HEK293 (cell line): ENCODE measurements around the gene GLYATL3.
A peak's percentile ranks its signal among the peaks of the same experiment; 100 is the strongest.

Source experiments
- CTCF ChIA-PET: fragments of 350-600 bp; formaldehyde crosslinking; extraction: SDS; loops from one replicate; lab custom pipeline; 2021; ENCODE audit warnings: antibody characterized with exemption; lab: Yijun Ruan, JAX
- POLR2A ChIA-PET: fragments of 300-600 bp; formaldehyde crosslinking; extraction: SDS; loops from one replicate; lab custom pipeline; 2020; ENCODE audit warnings: antibody characterized with exemption, inconsistent platforms; lab: Yijun Ruan, JAX
- H3K27ac ChIP-seq: fragments of 200-500 bp; sonication (Bioruptor generic); 2 replicates; pipeline ENCODE4 v1.5.1; 2014; ENCODE audit warnings: low read depth, low read length, control low read depth, inconsistent platforms; ENCODE audit errors: extremely low read depth
- H3K36me3 ChIP-seq, 2 experiments: fragments of 200-500 bp in 1 of 2; sonication (Bioruptor generic) in 1 of 2; 1 replicate in 1 of 2; 2 replicates in 1 of 2; pipeline ENCODE4 v1.5.1; 2014 to 2017; ENCODE audit warnings: inconsistent platforms in 2 of 2, low read length in 2 of 2; ENCODE audit not compliant: control insufficient read depth in 2 of 2, insufficient read depth in 1 of 2
- H3K4me1 ChIP-seq: fragments of 200-500 bp; sonication (Bioruptor generic); 2 replicates; pipeline ENCODE4 v1.5.1; 2014; ENCODE audit warnings: mild to moderate bottlenecking, low read length, inconsistent platforms; ENCODE audit not compliant: control insufficient read depth, insufficient read depth
- H3K4me3 ChIP-seq: 2 replicates; pipeline ENCODE4 v1.5.1; 2011; ENCODE audit warnings: low read depth, mild to moderate bottlenecking, control low read depth, low read length, moderate library complexity
- H3K9me3 ChIP-seq: fragments of 200-500 bp; sonication (Bioruptor generic); 2 replicates; pipeline ENCODE4 v1.5.1; 2014; ENCODE audit warnings: low read depth, low read length, inconsistent platforms; ENCODE audit not compliant: control insufficient read depth, insufficient read depth
- RBAK ChIP-seq: fragments of 450-650 bp; formaldehyde crosslinking; IDR thresholded peaks from 2 replicates; pipeline ENCODE4 v1.5.1; 2016; ENCODE audit warnings: missing biosample characterization, missing genetic modification characterization
- SCRT2 ChIP-seq: fragments of 450-650 bp; formaldehyde crosslinking; IDR thresholded peaks from 2 replicates; pipeline ENCODE4 v1.5.1; 2016; ENCODE audit warnings: missing biosample characterization, missing genetic modification characterization
- SP7 ChIP-seq: fragments of 450-650 bp; formaldehyde crosslinking; IDR thresholded peaks from 2 replicates; pipeline ENCODE4 v1.5.1; 2016; ENCODE audit warnings: missing biosample characterization, missing genetic modification characterization
- ZBTB10 ChIP-seq: fragments of 450-650 bp; formaldehyde crosslinking; IDR thresholded peaks from 2 replicates; pipeline ENCODE4 v1.5.1; 2016; ENCODE audit warnings: missing biosample characterization, missing genetic modification characterization
- ZBTB20 ChIP-seq: fragments of 450-650 bp; formaldehyde crosslinking; IDR thresholded peaks from 2 replicates; pipeline ENCODE4 v1.5.1; 2016; ENCODE audit warnings: missing biosample characterization, missing genetic modification characterization
- ZFHX2 ChIP-seq: fragments of 450-650 bp; formaldehyde crosslinking; conservative IDR thresholded peaks from 2 replicates; pipeline ENCODE4 v1.5.1; 2016; ENCODE audit warnings: missing biosample characterization, missing genetic modification characterization
- ZFP37 ChIP-seq: fragments of 450-650 bp; formaldehyde crosslinking; IDR thresholded peaks from 2 replicates; pipeline ENCODE4 v1.5.1; 2016; ENCODE audit warnings: missing biosample characterization, missing genetic modification characterization
- ZNF146 ChIP-seq: fragments of 450-650 bp; formaldehyde crosslinking; IDR thresholded peaks from 2 replicates; pipeline ENCODE4 v1.5.1; 2016; ENCODE audit warnings: missing biosample characterization, missing genetic modification characterization
- ZNF175 ChIP-seq: fragments of 450-650 bp; formaldehyde crosslinking; IDR thresholded peaks from 2 replicates; pipeline ENCODE4 v1.5.1; 2016; ENCODE audit warnings: missing biosample characterization, missing genetic modification characterization
- ZNF239 ChIP-seq: fragments of 450-650 bp; formaldehyde crosslinking; IDR thresholded peaks from 2 replicates; pipeline ENCODE4 v1.5.1; 2016; ENCODE audit warnings: missing biosample characterization, missing genetic modification characterization
- ZNF280D ChIP-seq: fragments of 450-650 bp; formaldehyde crosslinking; IDR thresholded peaks from 2 replicates; pipeline ENCODE4 v1.5.1; 2016; ENCODE audit warnings: missing biosample characterization, missing genetic modification characterization
- ZNF302 ChIP-seq: fragments of 450-650 bp; formaldehyde crosslinking; IDR thresholded peaks from 2 replicates; pipeline ENCODE4 v1.5.1; 2016; ENCODE audit warnings: missing biosample characterization, missing genetic modification characterization, low read depth
- ZNF324 ChIP-seq: fragments of 450-650 bp; formaldehyde crosslinking; IDR thresholded peaks from 2 replicates; pipeline ENCODE4 v1.5.1; 2016; ENCODE audit warnings: missing biosample characterization, missing genetic modification characterization
- ZNF473 ChIP-seq: fragments of 450-650 bp; formaldehyde crosslinking; IDR thresholded peaks from 2 replicates; pipeline ENCODE4 v1.5.1; 2017; ENCODE audit warnings: missing biosample characterization, missing genetic modification characterization
- ZNF549 ChIP-seq: fragments of 450-650 bp; IDR thresholded peaks from 2 replicates; pipeline ENCODE4 v1.5.1; 2018; ENCODE audit warnings: missing biosample characterization, missing genetic modification characterization, mild to moderate bottlenecking, inconsistent platforms, moderate library complexity
- ZNF558 ChIP-seq: fragments of 450-650 bp; formaldehyde crosslinking; IDR thresholded peaks from 2 replicates; pipeline ENCODE4 v1.5.1; 2016; ENCODE audit warnings: missing biosample characterization, missing genetic modification characterization
- ZNF624 ChIP-seq: fragments of 450-650 bp; formaldehyde crosslinking; IDR thresholded peaks from 2 replicates; pipeline ENCODE4 v1.5.1; 2017; ENCODE audit warnings: missing biosample characterization, missing genetic modification characterization
- ZNF658 ChIP-seq: fragments of 450-650 bp; formaldehyde crosslinking; IDR thresholded peaks from 2 replicates; pipeline ENCODE4; 2016; ENCODE audit warnings: missing biosample characterization, missing genetic modification characterization
- ZNF768 ChIP-seq: fragments of 450-650 bp; formaldehyde crosslinking; IDR thresholded peaks from 2 replicates; pipeline ENCODE4 v1.5.1; 2018; ENCODE audit warnings: missing biosample characterization, mild to moderate bottlenecking, missing genetic modification characterization
- ZNF837 ChIP-seq: fragments of 450-650 bp; formaldehyde crosslinking; IDR thresholded peaks from 2 replicates; pipeline ENCODE4 v1.5.1; 2016; ENCODE audit warnings: missing biosample characterization, missing genetic modification characterization
- TF ChIP-seq, protein P1 (sequence below): fragments of 450-650 bp; formaldehyde crosslinking; IDR thresholded peaks from 2 replicates; pipeline ENCODE4 v1.5.1; 2016; ENCODE audit warnings: missing biosample characterization, missing genetic modification characterization
- TF ChIP-seq, protein P2 (sequence below): fragments of 450-650 bp; formaldehyde crosslinking; IDR thresholded peaks from 2 replicates; pipeline ENCODE4 v1.5.1; 2016; ENCODE audit warnings: missing biosample characterization, missing genetic modification characterization
- TF ChIP-seq, protein P3 (sequence below): fragments of 450-650 bp; formaldehyde crosslinking; IDR thresholded peaks from 2 replicates; pipeline ENCODE4 v1.5.1; 2017; ENCODE audit warnings: missing biosample characterization, missing genetic modification characterization

Gene GLYATL3

GRCh38 chr6:49530141-49530776 is 30.5 kb downstream of the GLYATL3 start:
- POLR2A ChIA-PET, result no interaction called here
- no peaks in the 10 kb centered on the region for H3K4me1 ChIP-seq
- no peak overlapping the region for H3K4me3 ChIP-seq
- H3K27ac ChIP-seq, result no peak overlapping the region
- H3K36me3 ChIP-seq, result no peaks in the 10 kb centered on the region
- no peaks in the 10 kb centered on the region for H3K9me3 ChIP-seq
- TF ChIP-seq ZFHX2 (no peak), ZNF558 (tag by site-specific recombination) (no peak), SP7 (tag by site-specific recombination) (0 out of 2 replicates have a peak, but pooled peaks have one; percentile 26), ZNF549 (tag by site-specific recombination) (no peak), RBAK (tag by site-specific recombination) (peak; percentile 77; the same call in 1 of the 2 replicates), ZBTB10 (tag by site-specific recombination) (no peak)
- CTCF ChIA-PET, result interaction anchor here (0.7 to 11.2 kb wide), 8 partner anchors 12 to 717 kb away, joined by 3 to 234 read pairs (median 33); partner anchors contain the start of gene C6orf141

GRCh38 chr6:49531774-49532569 is 32.2 kb downstream of the GLYATL3 start:
- ChIA-PET CTCF (interaction anchor here (0.6 to 11.2 kb wide), 66 partner anchors 8 to 1827 kb away, joined by 3 to 234 read pairs (median 5); partner anchors contain the start of genes C6orf141, CENPQ and RHAG), POLR2A (interaction anchor here (0.9 to 1.3 kb wide), 2 partner anchors 18 to 75 kb away, joined by 4 to 19 read pairs; partner anchors contain the start of gene C6orf141)
- H3K27ac ChIP-seq, result no peak overlapping the region
- H3K4me3 ChIP-seq, result no peak overlapping the region
- H3K4me1 ChIP-seq, result no peaks in the 10 kb centered on the region
- no peaks in the 10 kb centered on the region for H3K36me3 ChIP-seq
- H3K9me3 ChIP-seq, result no peaks in the 10 kb centered on the region
- TF ChIP-seq ZFP37 (tag by site-specific recombination) (0 out of 2 replicates have a peak, but pooled peaks have one; percentile 23), ZBTB20 (tag by site-specific recombination) (no peak), ZNF624 (tag by site-specific recombination) (no peak), SP7 (tag by site-specific recombination) (peak; percentile 30; the same call in 1 of the 2 replicates), ZNF324 (no peak), ZNF175 (no peak), ZNF837 (tag by site-specific recombination) (no peak), ZNF239 (no peak), SCRT2 (tag by site-specific recombination) (peak; percentile 64), ZNF658 (no peak), ZNF768 (tag by site-specific recombination) (no peak), ZNF280D (tag by site-specific recombination) (no peak), ZNF473 (tag by site-specific recombination) (no peak), ZNF146 (tag by site-specific recombination) (no peak), ZNF302 (tag by site-specific recombination) (no peak)
- TF ChIP-seq, protein P1, sequence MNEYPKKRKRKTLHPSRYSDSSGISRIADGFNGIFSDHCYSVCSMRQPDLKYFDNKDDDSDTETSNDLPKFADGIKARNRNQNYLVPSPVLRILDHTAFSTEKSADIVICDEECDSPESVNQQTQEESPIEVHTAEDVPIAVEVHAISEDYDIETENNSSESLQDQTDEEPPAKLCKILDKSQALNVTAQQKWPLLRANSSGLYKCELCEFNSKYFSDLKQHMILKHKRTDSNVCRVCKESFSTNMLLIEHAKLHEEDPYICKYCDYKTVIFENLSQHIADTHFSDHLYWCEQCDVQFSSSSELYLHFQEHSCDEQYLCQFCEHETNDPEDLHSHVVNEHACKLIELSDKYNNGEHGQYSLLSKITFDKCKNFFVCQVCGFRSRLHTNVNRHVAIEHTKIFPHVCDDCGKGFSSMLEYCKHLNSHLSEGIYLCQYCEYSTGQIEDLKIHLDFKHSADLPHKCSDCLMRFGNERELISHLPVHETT, result peak; percentile 55; the same call in 1 of the 2 replicates
- TF ChIP-seq, protein P2, sequence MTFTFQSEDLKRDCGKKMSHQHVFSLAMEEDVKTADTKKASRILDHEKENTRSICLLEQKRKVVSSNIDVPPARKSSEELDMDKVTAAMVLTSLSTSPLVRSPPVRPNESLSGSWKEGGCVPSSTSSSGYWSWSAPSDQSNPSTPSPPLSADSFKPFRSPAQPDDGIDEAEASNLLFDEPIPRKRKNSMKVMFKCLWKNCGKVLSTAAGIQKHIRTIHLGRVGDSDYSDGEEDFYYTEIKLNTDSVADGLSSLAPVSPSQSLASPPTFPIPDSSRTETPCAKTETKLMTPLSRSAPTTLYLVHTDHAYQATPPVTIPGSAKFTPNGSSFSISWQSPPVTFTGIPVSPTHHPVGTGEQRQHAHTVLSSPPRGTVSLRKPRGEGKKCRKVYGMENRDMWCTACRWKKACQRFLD, result no peak
- TF ChIP-seq, protein P3, sequence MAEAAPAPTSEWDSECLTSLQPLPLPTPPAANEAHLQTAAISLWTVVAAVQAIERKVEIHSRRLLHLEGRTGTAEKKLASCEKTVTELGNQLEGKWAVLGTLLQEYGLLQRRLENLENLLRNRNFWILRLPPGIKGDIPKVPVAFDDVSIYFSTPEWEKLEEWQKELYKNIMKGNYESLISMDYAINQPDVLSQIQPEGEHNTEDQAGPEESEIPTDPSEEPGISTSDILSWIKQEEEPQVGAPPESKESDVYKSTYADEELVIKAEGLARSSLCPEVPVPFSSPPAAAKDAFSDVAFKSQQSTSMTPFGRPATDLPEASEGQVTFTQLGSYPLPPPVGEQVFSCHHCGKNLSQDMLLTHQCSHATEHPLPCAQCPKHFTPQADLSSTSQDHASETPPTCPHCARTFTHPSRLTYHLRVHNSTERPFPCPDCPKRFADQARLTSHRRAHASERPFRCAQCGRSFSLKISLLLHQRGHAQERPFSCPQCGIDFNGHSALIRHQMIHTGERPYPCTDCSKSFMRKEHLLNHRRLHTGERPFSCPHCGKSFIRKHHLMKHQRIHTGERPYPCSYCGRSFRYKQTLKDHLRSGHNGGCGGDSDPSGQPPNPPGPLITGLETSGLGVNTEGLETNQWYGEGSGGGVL (tag by site-specific recombination), result no peak
